Fibroblast of pulmonary artery (primary cell): ENCODE data around the gene CRAMP1.
A peak's percentile ranks its signal among the peaks of the same experiment; 100 is the strongest.

ENCODE experiments used
- DNase-seq: peaks from one replicate; pipeline ENCODE4 v3.0.0-alpha.2; 2010; ENCODE audit warnings: low read depth
- H3K4me3 ChIP-seq: replicated peaks from 2 replicates; pipeline ENCODE4 v1.5.1; 2011; ENCODE audit warnings: low read depth, mild to moderate bottlenecking, control low read depth, low read length, moderate library complexity
- CTCF ChIP-seq: IDR thresholded peaks from 2 replicates; pipeline ENCODE4 v1.5.1; 2011; ENCODE audit warnings: mild to moderate bottlenecking, control low read depth, low read length, inconsistent platforms; ENCODE audit errors: missing control alignments

Gene CRAMP1

GRCh38 chr16:1612320-1613111 lies at the start of gene CRAMP1:
CRAMP1 (plus strand) TSS chr16:1612360; CDS start chr16:1614640, 2,280 bp downstream.
- H3K4me3 ChIP-seq: peak within 1 kb of the TSS; percentile 80
- TF ChIP-seq CTCF: no peak
- DNase-seq: no peak

- no peak overlapping the region for H3K4me3 ChIP-seq
- no peak for TF ChIP-seq CTCF
- DNase-seq: no peak
These were observed 48.4 kb upstream of the CRAMP1 start for GRCh38 chr16:1563786-1564185.

- no peak overlapping the region for H3K4me3 ChIP-seq
- no peak for DNase-seq
- TF ChIP-seq CTCF: peak; percentile 25
These were observed 47.8 kb upstream of the CRAMP1 start for GRCh38 chr16:1564325-1564724.

- TF ChIP-seq CTCF: no peak
- H3K4me3 ChIP-seq: no peak overlapping the region
- no peak for DNase-seq
These were observed 46.9 kb upstream of the CRAMP1 start for GRCh38 chr16:1565083-1565805.

- TF ChIP-seq CTCF: no peak
- H3K4me3 ChIP-seq: no peak overlapping the region
- DNase-seq: no peak
These were observed 44.2 kb upstream of the CRAMP1 start for GRCh38 chr16:1567988-1568387.

- no peak for TF ChIP-seq CTCF
- DNase-seq: no peak
- no peak overlapping the region for H3K4me3 ChIP-seq
These were observed 41.0 kb upstream of the CRAMP1 start for GRCh38 chr16:1571012-1571671.
